Naive B cell (primary cell): ENCODE measurements around the gene SNRNP70. TPM values are rescaled to one million over a fixed set of nuclear protein-coding genes. Genes with fewer than 3 reads are reported as not detected.
"Not testable (repeated sequence)": the region's sequence is repeated elsewhere in the genome, so short reads cannot be mapped to it uniquely, and the experiment has no call there.

Source experiments
- ATAC-seq, 2 donors: fragments of 150-1000 bp; cut with Tn5 transposase; 2 replicates each; pipeline ENCODE4 v1.10.0; 2021; ENCODE audit warnings: low read depth in 2 of 2, mild to moderate bottlenecking in 2 of 2, moderate library complexity in 2 of 2
- DNase-seq: peaks from one replicate; pipeline ENCODE4 v3.0.0; 2022
- H3K27ac Mint-ChIP-seq, 6 donors: one replicate each; pipeline ENCODE4 v1.8.0; 2020 to 2022; ENCODE audit warnings: mild to moderate bottlenecking in 6 of 6, mixed read lengths in 6 of 6, moderate library complexity in 5 of 6, inconsistent platforms in 2 of 6
- H3K27me3 Mint-ChIP-seq, 3 donors: one replicate each; pipeline ENCODE4 v1.8.0; 2021 to 2022; ENCODE audit warnings: mixed read lengths in 3 of 3, mild to moderate bottlenecking in 1 of 3
- H3K36me3 Mint-ChIP-seq, 2 donors: one replicate each; pipeline ENCODE4 v1.8.0; 2020 to 2022; ENCODE audit warnings: mixed read lengths in 2 of 2, inconsistent platforms in 1 of 2, mild to moderate bottlenecking in 1 of 2
- H3K4me1 Mint-ChIP-seq, 3 donors: one replicate each; pipeline ENCODE4 v1.8.0; 2020 to 2022; ENCODE audit warnings: mixed read lengths in 3 of 3, inconsistent platforms in 1 of 3, mild to moderate bottlenecking in 1 of 3, moderate library complexity in 1 of 3
- H3K4me3 Mint-ChIP-seq, 8 donors: one replicate each; pipeline ENCODE4 v1.8.0; 2020 to 2022; ENCODE audit warnings: mild to moderate bottlenecking in 8 of 8, mixed read lengths in 8 of 8, moderate library complexity in 8 of 8, inconsistent platforms in 2 of 8
- H3K9me3 Mint-ChIP-seq, 7 donors: one replicate each; pipeline ENCODE4 v1.8.0; 2020 to 2022; ENCODE audit warnings: mixed read lengths in 7 of 7, mild to moderate bottlenecking in 5 of 7, inconsistent platforms in 2 of 7, moderate library complexity in 1 of 7
- polyA plus RNA-seq, 6 donors: library from polyadenylated mRNA; unstranded; fragments of 300-500 nt; fragmentation: Illumina TruSeq; gene quantifications; one replicate each; pipeline ENCODE4 v1.2.3, GENCODE V29; 2021; ENCODE audit warnings: low read depth in 6 of 6

SNRNP70 gene
- polyA plus RNA-seq, 6 donors from 2014 or later: 29.8 to 63.5 (median 41.6) TPM

DNA sequence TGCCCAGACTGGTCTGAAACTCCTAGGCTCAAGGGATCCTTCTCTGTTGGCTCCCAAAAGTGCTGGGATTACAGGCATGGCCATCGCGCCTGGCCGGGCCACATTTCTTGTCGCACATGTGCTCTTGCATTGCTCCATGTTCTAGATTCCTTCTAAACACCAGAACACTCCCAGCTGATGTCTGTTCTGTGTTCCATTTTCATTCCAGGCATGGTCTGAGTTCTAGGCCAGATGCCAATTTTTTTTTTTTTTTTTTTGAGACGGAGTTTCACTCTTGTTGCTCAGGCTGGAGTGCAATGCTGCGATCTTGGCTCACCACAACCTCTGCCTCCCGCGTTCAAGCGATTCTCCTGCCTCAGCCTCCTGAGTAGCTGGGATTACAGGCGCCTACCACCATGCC lies 36.6 kb downstream of the SNRNP70 start:
- not testable (repeated sequence) for DNase-seq, H3K27ac Mint-ChIP-seq, ATAC-seq, H3K9me3 Mint-ChIP-seq, H3K36me3 Mint-ChIP-seq
- H3K4me3 Mint-ChIP-seq: peak overlapping the region in 1 of 8 donors; percentile 55
- peaks cover 8 to 10% (median 8%) of the 10 kb centered on the region in 3 donors for H3K27me3 Mint-ChIP-seq
- H3K4me1 Mint-ChIP-seq: peaks cover 23 to 26% (median 25%) of the 10 kb centered on the region in 3 donors

DNA sequence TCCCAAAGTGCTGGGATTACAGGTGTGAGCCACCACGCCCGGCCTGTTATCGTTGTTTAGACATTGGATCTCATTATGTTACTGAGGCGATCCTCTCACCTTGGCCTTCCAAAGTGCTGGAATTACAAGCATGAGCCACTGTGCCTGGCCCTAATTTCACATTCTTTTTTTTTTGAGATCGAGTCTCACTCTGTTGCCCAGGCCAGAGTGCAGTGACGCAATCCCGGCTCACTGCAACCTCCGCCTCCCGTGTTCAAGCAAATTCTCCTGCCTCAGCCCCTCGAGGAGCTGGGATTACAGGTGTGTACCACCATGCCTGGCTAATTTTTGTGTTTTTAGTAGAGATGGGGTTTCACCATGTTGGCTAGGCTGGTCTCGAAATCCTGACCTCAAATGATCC lies 38.0 kb downstream of the SNRNP70 start:
- H3K4me1 Mint-ChIP-seq: peaks cover 15 to 18% (median 17%) of the 10 kb centered on the region in 3 donors
- not testable (repeated sequence) for H3K9me3 Mint-ChIP-seq, H3K36me3 Mint-ChIP-seq, H3K27ac Mint-ChIP-seq, ATAC-seq, DNase-seq
- H3K4me3 Mint-ChIP-seq: peak overlapping the region in 1 of 8 donors; percentile 21
- peaks cover 8 to 12% (median 10%) of the 10 kb centered on the region in 3 donors for H3K27me3 Mint-ChIP-seq

DNA sequence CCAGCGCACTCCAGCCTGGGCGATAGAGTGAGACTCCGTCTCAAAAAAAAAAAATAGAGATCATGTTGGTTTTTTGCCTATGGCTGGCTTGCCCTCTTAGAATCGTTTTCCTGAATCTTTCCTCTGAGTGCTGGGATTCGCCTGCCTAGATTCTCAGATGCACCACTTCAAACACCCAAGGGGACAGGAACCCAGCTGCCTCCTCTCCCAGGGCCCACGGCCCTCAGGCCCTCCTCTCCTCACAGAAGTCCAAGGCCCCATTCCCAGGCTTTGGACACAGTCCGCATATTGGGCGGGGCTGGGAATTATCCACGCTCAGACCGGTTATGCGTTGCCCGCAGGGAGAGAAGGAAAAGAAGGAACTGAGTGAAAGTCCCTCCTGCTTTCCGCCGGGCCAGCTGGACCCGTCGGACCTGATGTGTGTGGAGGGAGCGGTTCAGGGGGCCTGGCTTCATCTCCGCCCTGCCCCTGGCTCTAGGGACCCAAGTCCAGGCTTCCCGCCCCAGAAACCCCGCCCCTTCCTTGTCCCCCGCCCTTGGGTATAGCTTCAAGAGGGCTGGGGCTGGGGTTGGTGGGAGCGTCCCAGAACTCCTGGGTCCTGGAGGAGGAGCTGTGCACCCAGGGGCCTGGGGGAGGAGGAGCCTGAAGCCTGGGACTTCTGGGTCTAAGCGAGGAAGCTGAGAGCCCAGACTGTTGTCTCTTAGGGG lies 39.9 kb downstream of the SNRNP70 start:
- Mint-ChIP-seq H3K27me3 (peaks cover 8 to 25% (median 12%) of the 10 kb centered on the region in 3 donors), H3K9me3 (peaks cover 0 to 7% (median 0%) of the 10 kb centered on the region in 7 donors), H3K4me3 (peak overlapping the region in 2 of 8 donors; percentile 57 to 69), H3K36me3 (no peaks in the 10 kb centered on the region), H3K4me1 (peaks cover 21 to 28% (median 25%) of the 10 kb centered on the region in 3 donors), H3K27ac (no peak overlapping the region)
- no peak for DNase-seq
- ATAC-seq: no peak

DNA sequence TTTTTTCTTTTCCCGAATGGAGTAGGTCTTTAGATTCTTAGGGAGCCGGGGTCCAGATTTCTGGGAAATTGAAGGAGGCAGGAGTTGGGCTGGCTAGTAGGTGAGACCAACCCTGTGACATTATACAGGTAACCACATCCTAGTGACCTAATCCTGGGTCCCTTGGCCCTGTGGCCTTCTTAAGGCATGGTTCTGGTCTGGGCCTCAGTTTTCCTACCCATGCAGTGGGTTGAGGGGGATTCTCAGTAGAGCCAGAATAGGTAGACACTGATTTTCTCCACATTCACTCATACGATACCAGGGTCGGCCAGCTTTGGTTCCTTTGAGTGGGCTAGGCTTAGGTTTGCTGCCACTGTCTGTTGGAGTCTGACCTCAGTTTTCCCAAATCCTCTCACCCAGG lies 41.3 kb downstream of the SNRNP70 start:
- Mint-ChIP-seq H3K4me3 (peak overlapping the region in 4 of 8 donors; percentile 1 to 51 (median 20)), H3K36me3 (no peaks in the 10 kb centered on the region), H3K4me1 (peaks cover 13 to 18% (median 18%) of the 10 kb centered on the region in 3 donors), H3K9me3 (peaks cover 0 to 7% (median 0%) of the 10 kb centered on the region in 7 donors), H3K27me3 (peaks cover 4 to 15% (median 4%) of the 10 kb centered on the region in 3 donors), H3K27ac (peak overlapping the region in 1 of 6 donors; percentile 54)
- ATAC-seq (no peak), DNase-seq (no peak)

DNA sequence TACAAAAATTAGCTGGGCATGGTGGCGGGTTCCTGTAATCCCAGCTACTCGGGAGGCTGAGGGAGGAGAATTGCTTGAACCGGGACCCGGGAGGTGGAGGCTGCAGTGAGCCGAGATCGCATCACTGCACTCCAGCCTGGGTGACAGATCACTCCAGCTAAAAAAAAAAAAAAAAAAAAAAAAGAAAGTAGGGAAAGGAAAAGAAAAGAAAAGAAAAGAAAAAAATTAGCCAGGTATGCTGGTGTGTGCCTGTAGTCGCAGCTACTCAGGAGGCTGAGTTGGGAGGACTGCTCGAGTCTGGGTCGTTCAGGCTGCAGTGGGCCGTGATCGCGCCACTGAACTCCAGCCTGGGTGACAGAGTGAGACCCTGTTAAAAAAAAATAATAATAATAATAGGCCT lies 42.0 kb downstream of the SNRNP70 start:
- DNase-seq, ATAC-seq, H3K27ac Mint-ChIP-seq, H3K36me3 Mint-ChIP-seq, H3K9me3 Mint-ChIP-seq: not testable (repeated sequence)
- Mint-ChIP-seq H3K4me1 (peaks cover 13 to 18% (median 18%) of the 10 kb centered on the region in 3 donors), H3K4me3 (peak overlapping the region in 5 of 8 donors; percentile 30 to 87 (median 33)), H3K27me3 (peaks cover 3 to 15% (median 4%) of the 10 kb centered on the region in 3 donors)

DNA sequence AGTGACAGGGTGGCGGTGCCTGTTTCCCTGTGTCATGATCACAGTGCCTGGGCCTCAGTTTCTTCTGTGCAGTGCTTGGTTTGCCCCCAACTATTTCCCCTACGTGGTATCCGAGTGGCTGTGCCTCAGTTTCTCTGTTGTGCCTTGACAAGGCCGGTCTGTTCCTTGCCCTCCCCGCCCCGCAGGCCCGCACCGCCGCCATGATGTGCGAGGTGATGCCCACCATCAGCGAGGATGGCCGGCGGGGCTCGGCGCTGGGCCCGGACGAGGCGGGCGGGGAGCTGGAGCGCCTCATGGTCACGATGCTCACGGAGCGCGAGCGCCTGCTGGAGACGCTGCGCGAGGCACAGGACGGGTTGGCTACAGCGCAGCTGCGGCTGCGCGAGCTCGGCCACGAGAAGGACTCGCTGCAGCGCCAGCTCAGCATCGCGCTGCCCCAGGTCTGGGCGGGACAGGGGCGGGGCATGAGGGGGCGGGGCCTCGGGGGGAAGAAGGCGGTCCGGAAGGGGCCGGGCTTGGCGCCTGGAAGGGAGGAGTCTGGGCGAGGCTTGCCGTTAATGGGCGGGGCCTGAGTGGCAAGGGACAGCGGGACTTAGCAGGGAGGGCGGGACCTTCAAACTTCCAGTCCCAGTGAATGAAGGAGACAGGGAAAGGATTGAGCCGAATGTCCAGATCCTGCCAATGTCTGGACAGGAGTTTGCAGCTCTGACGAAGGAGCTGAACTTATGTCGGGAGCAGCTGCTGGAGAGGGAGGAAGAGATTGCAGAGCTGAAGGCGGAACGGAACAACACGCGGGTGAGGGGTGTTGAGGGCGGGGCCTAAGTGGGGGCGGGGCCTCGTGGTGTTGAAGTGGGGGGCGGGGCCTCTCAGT lies 42.7 kb downstream of the SNRNP70 start:
- peak; percentile 89 to 90 for ATAC-seq
- Mint-ChIP-seq H3K36me3 (no peaks in the 10 kb centered on the region), H3K27me3 (peaks cover 0 to 15% (median 9%) of the 10 kb centered on the region in 3 donors), H3K9me3 (peaks cover 0 to 8% (median 0%) of the 10 kb centered on the region in 7 donors), H3K4me1 (peaks cover 17 to 21% (median 18%) of the 10 kb centered on the region in 3 donors), H3K27ac (peak overlapping the region; percentile 17 to 94 (median 88)), H3K4me3 (peak overlapping the region; percentile 75 to 92 (median 88))
- DNase-seq: peak; percentile 90

DNA sequence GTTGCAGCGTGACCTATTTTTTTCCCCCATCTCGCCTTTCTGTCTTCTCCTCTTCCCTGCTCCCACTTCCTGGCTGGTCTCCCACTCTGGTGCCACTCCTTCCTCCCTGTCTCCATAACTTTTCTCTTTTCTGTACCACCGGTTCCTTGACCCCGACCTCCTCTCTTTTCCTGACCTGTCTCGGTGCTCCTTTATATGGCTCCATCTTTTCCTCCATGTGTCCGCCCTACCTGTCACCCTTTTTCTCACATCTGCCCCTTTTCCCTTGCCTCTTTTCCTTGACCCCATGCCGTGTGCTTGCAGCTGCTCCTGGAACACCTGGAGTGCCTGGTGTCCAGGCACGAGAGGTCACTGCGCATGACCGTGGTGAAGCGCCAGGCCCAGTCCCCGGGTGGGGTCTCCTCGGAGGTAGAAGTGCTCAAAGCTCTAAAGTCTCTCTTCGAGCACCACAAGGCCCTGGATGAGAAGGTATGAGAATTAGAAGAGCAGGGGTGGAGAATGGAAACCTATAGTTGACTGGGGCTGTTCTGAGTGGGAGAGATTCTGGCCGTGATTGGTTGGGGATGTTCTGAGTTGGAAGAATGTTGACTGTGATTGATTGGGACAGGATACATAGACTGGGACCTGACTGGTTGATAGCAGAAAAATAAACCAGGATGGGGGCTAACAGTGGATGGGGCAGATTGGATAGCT lies 43.4 kb downstream of the SNRNP70 start:
- no peak for DNase-seq

DNA sequence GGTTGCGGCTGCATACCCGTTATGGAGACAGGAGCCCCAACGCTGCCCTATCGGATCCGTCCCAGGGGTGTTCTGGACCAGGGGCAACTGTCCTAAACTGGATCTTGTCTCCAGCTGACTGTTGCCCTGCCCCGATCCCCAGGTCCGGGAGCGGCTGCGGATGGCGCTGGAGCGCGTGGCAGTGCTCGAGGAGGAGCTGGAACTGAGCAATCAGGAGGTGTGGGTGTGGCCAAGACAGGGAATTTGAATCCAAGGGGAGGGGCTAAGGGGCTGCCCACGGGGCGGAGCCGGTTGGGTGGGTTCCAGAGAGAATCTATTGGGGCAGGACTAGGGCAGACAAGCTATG lies 44.0 kb downstream of the SNRNP70 start:
- ATAC-seq (no peak), DNase-seq (no peak)
- Mint-ChIP-seq H3K27ac (peak overlapping the region in 1 of 6 donors; percentile 73), H3K4me1 (peaks cover 23 to 33% (median 28%) of the 10 kb centered on the region in 3 donors), H3K27me3 (peaks cover 0 to 25% (median 22%) of the 10 kb centered on the region in 3 donors), H3K4me3 (peak overlapping the region in 5 of 8 donors; percentile 3 to 91 (median 79)), H3K36me3 (no peaks in the 10 kb centered on the region), H3K9me3 (peaks cover 0 to 8% (median 0%) of the 10 kb centered on the region in 7 donors)

More for the DNA sequence above, 43.4 kb downstream of the SNRNP70 start:
- H3K27me3 Mint-ChIP-seq: peaks cover 0 to 20% (median 17%) of the 10 kb centered on the region in 3 donors
- H3K9me3 Mint-ChIP-seq: peaks cover 0 to 8% (median 0%) of the 10 kb centered on the region in 7 donors
- peaks cover 21 to 29% (median 23%) of the 10 kb centered on the region in 3 donors for H3K4me1 Mint-ChIP-seq
- no peaks in the 10 kb centered on the region for H3K36me3 Mint-ChIP-seq
- H3K4me3 Mint-ChIP-seq: peak overlapping the region in 7 of 8 donors; percentile 72 to 91 (median 87)
- H3K27ac Mint-ChIP-seq: peak overlapping the region in 4 of 6 donors; percentile 17 to 94 (median 80)
- ATAC-seq: no peak

DNA sequence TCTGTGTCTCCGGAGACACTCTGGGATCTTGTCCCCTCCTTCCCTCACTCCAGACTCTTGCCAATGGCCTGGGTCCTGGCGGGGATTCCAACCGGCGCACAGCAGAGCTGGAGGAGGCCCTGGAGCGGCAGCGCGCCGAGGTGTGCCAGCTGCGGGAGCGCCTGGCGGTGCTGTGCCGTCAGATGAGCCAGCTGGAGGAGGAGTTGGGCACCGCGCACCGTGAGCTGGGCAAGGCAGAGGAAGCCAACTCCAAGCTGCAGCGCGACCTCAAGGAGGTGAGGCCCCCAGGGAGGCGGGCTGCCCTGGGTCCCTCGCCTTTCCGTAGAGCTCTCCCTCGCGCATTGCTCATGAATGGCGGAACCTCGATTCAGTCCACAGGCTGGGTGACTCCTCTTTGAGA lies 45.1 kb downstream of the SNRNP70 start:
- peaks cover 0 to 8% (median 0%) of the 10 kb centered on the region in 7 donors for H3K9me3 Mint-ChIP-seq

DNA sequence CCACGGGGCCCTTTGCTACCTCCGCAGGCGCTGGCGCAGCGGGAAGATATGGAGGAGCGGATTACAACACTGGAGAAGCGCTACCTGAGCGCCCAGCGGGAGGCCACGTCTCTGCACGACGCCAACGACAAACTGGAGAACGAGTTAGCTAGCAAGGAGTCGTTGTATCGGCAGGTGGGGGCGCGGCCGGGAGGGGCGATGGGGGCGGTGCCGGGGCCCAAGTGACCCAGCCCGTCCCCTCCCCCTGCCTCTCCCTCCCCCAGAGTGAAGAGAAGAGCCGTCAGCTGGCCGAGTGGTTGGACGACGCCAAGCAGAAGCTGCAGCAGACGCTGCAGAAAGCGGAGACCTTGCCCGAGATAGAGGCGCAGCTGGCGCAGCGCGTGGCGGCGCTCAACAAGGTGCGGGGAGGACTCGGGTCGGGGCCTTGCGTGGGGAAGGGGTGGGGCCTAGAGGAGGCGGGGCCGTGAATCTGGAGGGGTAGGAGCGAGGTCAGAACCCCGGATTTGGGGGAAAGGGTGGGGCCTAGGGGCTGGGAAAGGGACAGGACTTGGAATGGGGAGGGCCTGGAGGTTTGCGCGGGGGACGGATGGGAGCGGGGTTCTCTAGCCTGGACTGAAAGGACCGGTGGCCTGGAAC lies 47.8 kb downstream of the SNRNP70 start:
- H3K27me3 Mint-ChIP-seq: peaks cover 11 to 54% (median 53%) of the 10 kb centered on the region in 3 donors
- DNase-seq: no peak
- H3K9me3 Mint-ChIP-seq: peaks cover 0 to 8% (median 0%) of the 10 kb centered on the region in 7 donors
- H3K36me3 Mint-ChIP-seq: peaks cover 0 to 12% of the 10 kb centered on the region in 2 donors
- peaks cover 29 to 34% (median 32%) of the 10 kb centered on the region in 3 donors for H3K4me1 Mint-ChIP-seq
- ATAC-seq: peak; percentile 29 to 37
- H3K4me3 Mint-ChIP-seq: peak overlapping the region in 7 of 8 donors; percentile 24 to 78 (median 55)
- H3K27ac Mint-ChIP-seq: peak overlapping the region in 1 of 6 donors; percentile 36

More for the DNA sequence above, 45.1 kb downstream of the SNRNP70 start:
- DNase-seq: no peak
- H3K27me3 Mint-ChIP-seq: peaks cover 0 to 32% (median 32%) of the 10 kb centered on the region in 3 donors
- no peak overlapping the region for H3K27ac Mint-ChIP-seq
- no peaks in the 10 kb centered on the region for H3K36me3 Mint-ChIP-seq
- H3K4me3 Mint-ChIP-seq: peak overlapping the region in 1 of 8 donors; percentile 33
- H3K4me1 Mint-ChIP-seq: peaks cover 27 to 33% (median 30%) of the 10 kb centered on the region in 3 donors
- ATAC-seq: no peak

DNA sequence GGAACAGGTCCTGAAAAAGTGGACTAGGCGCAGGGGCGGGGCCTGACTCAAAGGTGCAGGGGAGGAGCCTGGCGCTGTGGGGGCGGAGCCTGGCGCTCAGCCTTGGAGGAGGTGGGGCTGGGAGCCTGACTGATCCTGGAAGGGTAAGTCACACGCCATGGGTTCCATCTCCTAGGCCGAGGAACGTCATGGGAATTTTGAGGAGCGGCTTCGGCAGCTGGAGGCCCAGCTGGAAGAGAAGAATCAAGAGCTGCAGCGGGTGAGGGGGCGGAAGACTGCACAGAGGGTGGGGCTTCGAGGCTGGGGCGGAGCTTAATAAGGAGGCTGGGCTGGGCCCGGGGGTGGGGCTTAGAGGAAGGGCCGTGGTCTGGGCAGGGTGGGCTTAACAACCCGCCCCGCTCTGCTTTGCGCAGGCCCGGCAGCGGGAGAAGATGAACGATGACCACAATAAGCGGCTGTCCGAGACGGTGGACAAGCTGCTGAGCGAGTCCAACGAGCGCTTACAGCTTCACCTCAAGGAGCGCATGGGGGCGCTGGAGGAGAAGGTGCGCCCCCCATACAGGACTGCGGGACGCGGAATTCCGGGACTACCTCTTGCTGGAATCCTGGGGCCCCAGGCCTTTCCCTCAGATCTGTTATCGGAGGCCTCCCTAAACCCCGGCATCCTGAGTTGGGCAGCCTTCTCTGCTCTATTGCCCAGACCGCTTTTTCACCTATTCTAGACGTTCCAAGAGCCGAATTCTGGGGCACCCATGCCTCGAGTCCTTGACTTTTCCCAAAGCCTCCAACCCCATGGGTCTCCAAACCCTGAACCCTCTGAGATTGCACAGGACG lies 48.6 kb downstream of the SNRNP70 start:
- Mint-ChIP-seq H3K4me1 (peaks cover 22 to 26% (median 24%) of the 10 kb centered on the region in 3 donors), H3K9me3 (peaks cover 0 to 4% (median 0%) of the 10 kb centered on the region in 7 donors), H3K36me3 (peaks cover 0 to 12% of the 10 kb centered on the region in 2 donors), H3K27ac (no peak overlapping the region), H3K27me3 (peaks cover 11 to 51% (median 51%) of the 10 kb centered on the region in 3 donors), H3K4me3 (peak overlapping the region; percentile 32 to 78 (median 54))
- no peak for DNase-seq
- ATAC-seq: peak; percentile 59 to 68
